ENCODE results near the gene ADAMTSL4. TPM values are rescaled to one million over a fixed set of nuclear protein-coding genes. Genes with fewer than 3 reads are reported as not detected.
A peak's percentile ranks its signal among the peaks of the same experiment; 100 is the strongest.

Gene ADAMTSL4
- total RNA-seq, 1 donor from 2014 or later, result not detected

DNA sequence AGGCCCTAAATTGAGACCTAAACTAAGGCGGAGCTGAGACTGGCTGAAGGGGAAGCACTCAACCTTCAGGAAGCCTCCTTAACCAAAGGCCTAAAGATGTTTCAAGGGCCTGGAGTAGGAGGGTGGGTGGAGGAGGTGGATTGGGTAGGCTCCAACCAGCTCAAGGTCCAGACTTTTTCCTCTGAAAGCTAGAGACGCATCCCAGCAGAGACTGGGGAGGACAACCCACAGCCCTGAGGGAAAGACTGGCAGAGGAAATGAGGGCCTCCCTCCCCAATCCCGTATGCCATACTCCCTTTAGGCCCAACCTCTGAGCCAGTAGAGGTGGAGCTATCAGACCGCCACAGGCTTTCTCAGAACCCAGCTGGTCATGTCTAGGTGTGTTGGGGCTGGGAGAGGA is 40.2 kb upstream of the ADAMTSL4 start:
- no peaks in the 10 kb centered on the region for H3K79me2 ChIP-seq (ENCODE audit: low read depth)
- H3K9me3 ChIP-seq (ENCODE audit: low read depth), result no peaks in the 10 kb centered on the region
- no peak overlapping the region for H3K9ac ChIP-seq
- H3K36me3 ChIP-seq, result no peaks in the 10 kb centered on the region
- H3K4me2 ChIP-seq, result no peak overlapping the region
- no peak for DNase-seq (ENCODE audit: low spot score)
- H3K4me1 ChIP-seq, result peaks cover 3% of the 10 kb centered on the region
- peaks cover 9% of the 10 kb centered on the region for H3K27me3 Mint-ChIP-seq (ENCODE audit: insufficient read depth, low read depth)
- no peaks in the 10 kb centered on the region for H3K27me3 ChIP-seq
- no peak overlapping the region for H3K27ac ChIP-seq
- H3K36me3 Mint-ChIP-seq, result peaks cover 41% of the 10 kb centered on the region
- no peak for TF ChIP-seq EZH2phosphoT487 (IDR thresholded peaks at IDR 0.05)
- TF ChIP-seq, protein P1, sequence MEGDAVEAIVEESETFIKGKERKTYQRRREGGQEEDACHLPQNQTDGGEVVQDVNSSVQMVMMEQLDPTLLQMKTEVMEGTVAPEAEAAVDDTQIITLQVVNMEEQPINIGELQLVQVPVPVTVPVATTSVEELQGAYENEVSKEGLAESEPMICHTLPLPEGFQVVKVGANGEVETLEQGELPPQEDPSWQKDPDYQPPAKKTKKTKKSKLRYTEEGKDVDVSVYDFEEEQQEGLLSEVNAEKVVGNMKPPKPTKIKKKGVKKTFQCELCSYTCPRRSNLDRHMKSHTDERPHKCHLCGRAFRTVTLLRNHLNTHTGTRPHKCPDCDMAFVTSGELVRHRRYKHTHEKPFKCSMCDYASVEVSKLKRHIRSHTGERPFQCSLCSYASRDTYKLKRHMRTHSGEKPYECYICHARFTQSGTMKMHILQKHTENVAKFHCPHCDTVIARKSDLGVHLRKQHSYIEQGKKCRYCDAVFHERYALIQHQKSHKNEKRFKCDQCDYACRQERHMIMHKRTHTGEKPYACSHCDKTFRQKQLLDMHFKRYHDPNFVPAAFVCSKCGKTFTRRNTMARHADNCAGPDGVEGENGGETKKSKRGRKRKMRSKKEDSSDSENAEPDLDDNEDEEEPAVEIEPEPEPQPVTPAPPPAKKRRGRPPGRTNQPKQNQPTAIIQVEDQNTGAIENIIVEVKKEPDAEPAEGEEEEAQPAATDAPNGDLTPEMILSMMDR (IDR thresholded peaks at IDR 0.05), result no peak
- no peak for TF ChIP-seq EZH2 (IDR thresholded peaks at IDR 0.05)
- H3K4me3 Mint-ChIP-seq, result no peak overlapping the region
- H4K20me1 ChIP-seq (ENCODE audit: low read depth), result peaks cover 3% of the 10 kb centered on the region
- no peaks in the 10 kb centered on the region for H3K9me3 Mint-ChIP-seq
- peaks cover 46% of the 10 kb centered on the region for H3K4me1 Mint-ChIP-seq
- no peak overlapping the region for H3K4me3 ChIP-seq
- H3K27ac Mint-ChIP-seq, result no peak overlapping the region
- H3F3A ChIP-seq (ENCODE audit: low read depth), result peaks cover 14% of the 10 kb centered on the region
- H2AFZ ChIP-seq (replicated peaks), result no peak overlapping the region

DNA sequence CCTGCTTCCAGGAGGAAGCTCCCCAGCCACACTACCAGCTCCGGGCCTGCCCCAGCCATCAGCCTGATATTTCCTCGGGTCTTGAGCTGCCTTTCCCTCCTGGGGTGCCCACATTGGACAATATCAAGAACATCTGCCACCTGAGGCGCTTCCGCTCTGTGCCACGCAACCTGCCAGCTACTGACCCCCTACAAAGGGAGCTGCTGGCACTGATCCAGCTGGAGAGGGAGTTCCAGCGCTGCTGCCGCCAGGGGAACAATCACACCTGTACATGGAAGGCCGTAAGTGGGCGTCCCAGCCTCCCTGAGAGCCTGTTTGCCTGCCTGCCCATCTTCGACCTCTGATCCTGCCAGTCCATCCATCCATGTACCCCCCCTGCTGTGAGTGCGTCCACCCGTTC is 37.7 kb upstream of the ADAMTSL4 start:
- Mint-ChIP-seq H3K27me3 (ENCODE audit: insufficient read depth, low read depth) (peaks cover 9% of the 10 kb centered on the region), H3K4me3 (no peak overlapping the region), H3K4me1 (peaks cover 37% of the 10 kb centered on the region), H3K27ac (no peak overlapping the region), H3K36me3 (peaks cover 26% of the 10 kb centered on the region), H3K9me3 (no peaks in the 10 kb centered on the region)
- H3K9me3 ChIP-seq (ENCODE audit: low read depth), result no peaks in the 10 kb centered on the region
- no peaks in the 10 kb centered on the region for H4K20me1 ChIP-seq (ENCODE audit: low read depth)
- H3K4me1 ChIP-seq, result peaks cover 5% of the 10 kb centered on the region
- peaks cover 24% of the 10 kb centered on the region for H3F3A ChIP-seq (ENCODE audit: low read depth)
- no peaks in the 10 kb centered on the region for H3K27me3 ChIP-seq
- no peak overlapping the region for H3K4me3 ChIP-seq
- H3K27ac ChIP-seq, result no peak overlapping the region
- no peaks in the 10 kb centered on the region for H3K79me2 ChIP-seq (ENCODE audit: low read depth)
- DNase-seq (ENCODE audit: low spot score), result no peak
- no peak overlapping the region for H3K4me2 ChIP-seq
- no peak overlapping the region for H2AFZ ChIP-seq (replicated peaks)
- no peaks in the 10 kb centered on the region for H3K36me3 ChIP-seq
- H3K9ac ChIP-seq, result no peak overlapping the region
- TF ChIP-seq, protein P1 (IDR thresholded peaks at IDR 0.05), result no peak
- TF ChIP-seq EZH2phosphoT487 (IDR thresholded peaks at IDR 0.05), result no peak
- TF ChIP-seq EZH2 (IDR thresholded peaks at IDR 0.05), result no peak

DNA sequence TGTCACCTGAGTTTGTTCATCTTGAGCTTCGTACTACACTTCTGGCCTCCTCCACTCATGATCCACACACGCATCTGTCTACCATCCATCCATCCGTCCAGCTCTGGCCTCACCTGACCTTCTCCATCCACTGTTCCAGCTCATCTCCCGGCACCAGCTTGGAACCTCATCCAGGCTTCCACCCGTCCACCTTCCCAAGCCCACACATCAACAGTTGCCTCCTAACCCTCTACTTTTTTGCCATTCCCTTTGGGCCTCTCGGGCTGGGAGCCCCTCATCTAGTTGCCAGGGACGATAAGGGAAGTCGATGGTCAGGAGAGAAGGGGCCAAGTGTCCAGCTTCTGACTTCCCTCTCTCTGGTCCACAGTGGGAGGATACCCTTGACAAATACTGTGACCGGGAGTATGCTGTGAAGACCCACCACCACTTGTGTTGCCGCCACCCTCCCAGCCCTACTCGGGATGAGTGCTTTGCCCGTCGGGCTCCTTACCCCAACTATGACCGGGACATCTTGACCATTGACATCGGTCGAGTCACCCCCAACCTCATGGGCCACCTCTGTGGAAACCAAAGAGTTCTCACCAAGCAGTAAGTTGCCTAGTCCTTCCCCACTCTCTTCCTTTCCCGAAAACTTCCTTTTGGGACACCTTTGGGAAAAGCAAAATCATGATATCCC is 37.1 kb upstream of the ADAMTSL4 start:
- no peak for TF ChIP-seq EZH2phosphoT487 (IDR thresholded peaks at IDR 0.05)
- no peak for TF ChIP-seq EZH2 (IDR thresholded peaks at IDR 0.05)
- TF ChIP-seq, protein P1 (IDR thresholded peaks at IDR 0.05), result no peak
- H3K4me1 ChIP-seq, result peaks cover 8% of the 10 kb centered on the region
- no peaks in the 10 kb centered on the region for H3K36me3 ChIP-seq
- DNase-seq (ENCODE audit: low spot score), result no peak
- H3K79me2 ChIP-seq (ENCODE audit: low read depth), result no peaks in the 10 kb centered on the region
- H3F3A ChIP-seq (ENCODE audit: low read depth), result peaks cover 24% of the 10 kb centered on the region
- no peak overlapping the region for H3K9ac ChIP-seq
- H3K27me3 Mint-ChIP-seq (ENCODE audit: insufficient read depth, low read depth), result peaks cover 9% of the 10 kb centered on the region
- no peaks in the 10 kb centered on the region for H4K20me1 ChIP-seq (ENCODE audit: low read depth)
- no peak overlapping the region for H2AFZ ChIP-seq (replicated peaks)
- H3K4me3 ChIP-seq, result no peak overlapping the region
- H3K4me2 ChIP-seq, result no peak overlapping the region
- H3K36me3 Mint-ChIP-seq, result peaks cover 21% of the 10 kb centered on the region
- peak overlapping the region; percentile 40 for H3K27ac Mint-ChIP-seq
- H3K4me1 Mint-ChIP-seq, result peaks cover 35% of the 10 kb centered on the region
- no peaks in the 10 kb centered on the region for H3K9me3 ChIP-seq (ENCODE audit: low read depth)
- H3K4me3 Mint-ChIP-seq, result peak overlapping the region; percentile 7
- H3K27ac ChIP-seq, result no peak overlapping the region
- H3K27me3 ChIP-seq, result no peaks in the 10 kb centered on the region
- no peaks in the 10 kb centered on the region for H3K9me3 Mint-ChIP-seq

Data from neural progenitor cell (in vitro differentiated cells).